Gastrocnemius medialis (tissue), 4 donors: ENCODE results near the gene LIPA. TPM values are rescaled to one million over a fixed set of nuclear protein-coding genes. Genes with fewer than 3 reads are reported as not detected.

Experiments used
- ATAC-seq, 2 donors: fragments of 150-250 bp; one replicate each; pipeline ENCODE4 v1.9.1; 2016
- DNase-seq, 2 donors: peaks; one replicate each; pipeline ENCODE4 v3.0.0-alpha.2; 2019
- H3K27ac ChIP-seq, 4 donors: fragments of 200-600 bp; sonication (generic); 1 replicate in 1 of 4; 2 replicates in 3 of 4; pipeline ENCODE4 v1.5.1; 2016 to 2018; ENCODE audit warnings: mild to moderate bottlenecking in 2 of 4, moderate library complexity in 1 of 4
- H3K27me3 ChIP-seq, 3 donors: fragments of 200-600 bp; sonication (generic) in 2 of 3; 1 replicate in 1 of 3; 2 replicates in 2 of 3; pipeline versions ENCODE4 v1.5.1 to v1.6.0; 2016 to 2019; ENCODE audit warnings: mild to moderate bottlenecking in 1 of 3, moderate library complexity in 1 of 3
- H3K36me3 ChIP-seq, 2 donors: fragments of 200-600 bp; sonication (generic) in 1 of 2; one replicate each; pipeline ENCODE4 v1.5.1; 2017 to 2018
- H3K4me1 ChIP-seq, 2 donors: fragments of 200-600 bp; sonication (generic) in 1 of 2; one replicate each; pipeline ENCODE4 v1.5.1; 2016 to 2017; ENCODE audit warnings: mild to moderate bottlenecking in 2 of 2
- H3K4me3 ChIP-seq, 4 donors: fragments of 200-600 bp; sonication (generic) in 3 of 4; 1 replicate in 1 of 4; 2 replicates in 3 of 4; pipeline ENCODE4 v1.5.1; 2016 to 2019; ENCODE audit warnings: mild to moderate bottlenecking in 2 of 4
- H3K9me3 ChIP-seq, 3 donors: fragments of 200-600 bp; sonication (generic) in 2 of 3; 1 replicate in 1 of 3; 2 replicates in 2 of 3; pipeline ENCODE4 v1.5.1; 2016 to 2019
- CTCF ChIP-seq, 5 experiments: fragments of 450-650 bp in 3 of 5; fragments of 200-600 bp in 2 of 5; sonication (generic) in 2 of 5; IDR thresholded peaks in 4 of 5; conservative IDR thresholded peaks in 1 of 5; 1 replicate in 4 of 5; 2 replicates in 1 of 5; pipeline ENCODE4 v1.5.1; 2016 to 2019; ENCODE audit warnings: antibody characterized with exemption in 5 of 5, mild to moderate bottlenecking in 3 of 5, moderate library complexity in 3 of 5
- POLR2A ChIP-seq, 2 donors: fragments of 450-650 bp; IDR thresholded peaks; one replicate each; pipeline ENCODE4 v1.6.1; 2017; ENCODE audit warnings: antibody characterized with exemption in 2 of 2, mild to moderate bottlenecking in 2 of 2, moderate library complexity in 2 of 2
- in situ Hi-C, 4 donors: fragments of 200-750 bp; cut with MboI; loops; one replicate each; pipeline versions ENCODE4 v1.15.0 to v1.8.0; 2017; ENCODE audit warnings: low sequenced_read_pairs in 4 of 4
- intact Hi-C: fragments of 100-400 bp; cut with DNase I; formaldehyde crosslinking; loops from one replicate; pipeline ENCODE4 v1.15.1; 2023; ENCODE audit warnings: low total_unique reads
- total RNA-seq, 4 donors: library from RNA; depleted of rRNA; stranded (reverse); fragments of >200 nt; gene quantifications; one replicate each; pipeline versions ENCODE4 v1.1.0 to v1.2.3, GENCODE V29; 2016

The LIPA gene
- total RNA-seq, 4 donors from 2014 or later: 7.7 to 11.4 (median 9.3) TPM

GRCh38 chr10:89206402-89207180 is 45.0 kb downstream of the LIPA start:
- H3K36me3 ChIP-seq: no peaks in the 10 kb centered on the region
- DNase-seq (no peak), ATAC-seq (peak; percentile 26 to 32)
- H3K27me3 ChIP-seq: peaks cover 15 to 40% (median 33%) of the 10 kb centered on the region in 3 donors
- peak overlapping the region; percentile 50 to 83 (median 53) for H3K4me3 ChIP-seq
- peaks cover 0 to 9% of the 10 kb centered on the region in 2 donors for H3K4me1 ChIP-seq
- intact Hi-C loops (no loop called here), in situ Hi-C loops (loop anchor here in 2 of 4 donors (25.0 kb wide), 1 partner anchor 369 kb away; no protein-coding TSS in a partner anchor)
- H3K27ac ChIP-seq: peak overlapping the region; percentile 53 to 78 (median 66)
- no peaks in the 10 kb centered on the region for H3K9me3 ChIP-seq
- TF ChIP-seq POLR2A (IDR thresholded peaks at IDR 0.05) (no peak), CTCF (IDR thresholded peaks at IDR 0.05 in 4 of 5, conservative IDR thresholded peaks at IDR 0.05 in 1 of 5) (no peak)

GRCh38 chr10:89204621-89205185 is 46.9 kb downstream of the LIPA start:
- peaks cover 0 to 9% of the 10 kb centered on the region in 2 donors for H3K4me1 ChIP-seq
- in situ Hi-C loops: loop anchor here in 2 of 4 donors (25.0 kb wide), 1 partner anchor 367 kb away; no protein-coding TSS in a partner anchor
- TF ChIP-seq CTCF (IDR thresholded peaks at IDR 0.05 in 4 of 5, conservative IDR thresholded peaks at IDR 0.05 in 1 of 5) (no peak), POLR2A (IDR thresholded peaks at IDR 0.05) (no peak)
- no peaks in the 10 kb centered on the region for H3K36me3 ChIP-seq
- H3K9me3 ChIP-seq: no peaks in the 10 kb centered on the region
- H3K27ac ChIP-seq: no peak overlapping the region
- DNase-seq (no peak), ATAC-seq (no peak)
- no peak overlapping the region for H3K4me3 ChIP-seq
- intact Hi-C loops: no loop called here
- H3K27me3 ChIP-seq: peaks cover 15 to 35% (median 33%) of the 10 kb centered on the region in 3 donors

GRCh38 chr10:89203237-89203636 is 48.3 kb downstream of the LIPA start:
- TF ChIP-seq POLR2A (IDR thresholded peaks at IDR 0.05): no peak
- no peak for TF ChIP-seq CTCF (IDR thresholded peaks at IDR 0.05 in 4 of 5, conservative IDR thresholded peaks at IDR 0.05 in 1 of 5)
- peaks cover 10 to 28% (median 26%) of the 10 kb centered on the region in 3 donors for H3K27me3 ChIP-seq
- H3K27ac ChIP-seq: no peak overlapping the region
- ATAC-seq (no peak), DNase-seq (no peak)
- H3K36me3 ChIP-seq: no peaks in the 10 kb centered on the region
- H3K4me1 ChIP-seq: peaks cover 0 to 9% of the 10 kb centered on the region in 2 donors
- H3K4me3 ChIP-seq: no peak overlapping the region
- intact Hi-C loops (no loop called here), in situ Hi-C loops (loop anchor here in 2 of 4 donors (25.0 kb wide), 1 partner anchor 366 kb away; no protein-coding TSS in a partner anchor)
- no peaks in the 10 kb centered on the region for H3K9me3 ChIP-seq

- no peak for ATAC-seq
- intact Hi-C loops: no loop called here
- Histone ChIP-seq H3K36me3 (no peaks in the 10 kb centered on the region), H3K27me3 (peaks cover 5 to 16% (median 15%) of the 10 kb centered on the region in 3 donors), H3K27ac (no peak overlapping the region), H3K9me3 (no peaks in the 10 kb centered on the region), H3K4me3 (no peak overlapping the region), H3K4me1 (peaks cover 0 to 7% of the 10 kb centered on the region in 2 donors)
- in situ Hi-C loops: loop anchor here in 2 of 4 donors (25.0 kb wide), 1 partner anchor 365 kb away; no protein-coding TSS in a partner anchor
- no peak for DNase-seq
- TF ChIP-seq CTCF (IDR thresholded peaks at IDR 0.05 in 4 of 5, conservative IDR thresholded peaks at IDR 0.05 in 1 of 5) (no peak), POLR2A (IDR thresholded peaks at IDR 0.05) (no peak)
Measured at GRCh38 chr10:89202033-89202425, 49.5 kb downstream of the LIPA start.
